ENCODE data around the gene HAPLN2. TPM values are rescaled to one million over a fixed set of nuclear protein-coding genes. Genes with fewer than 3 reads are reported as not detected.
A peak's percentile ranks its signal among the peaks of the same experiment; 100 is the strongest.
"Not testable (repeated sequence)": the region's sequence is repeated elsewhere in the genome, so short reads cannot be mapped to it uniquely, and the experiment has no call there.

Gene HAPLN2
- total and polyA plus RNA-seq, 12 donors: 0.17 to 3.1 (median 1.1) TPM; not detected in 4

DNA sequence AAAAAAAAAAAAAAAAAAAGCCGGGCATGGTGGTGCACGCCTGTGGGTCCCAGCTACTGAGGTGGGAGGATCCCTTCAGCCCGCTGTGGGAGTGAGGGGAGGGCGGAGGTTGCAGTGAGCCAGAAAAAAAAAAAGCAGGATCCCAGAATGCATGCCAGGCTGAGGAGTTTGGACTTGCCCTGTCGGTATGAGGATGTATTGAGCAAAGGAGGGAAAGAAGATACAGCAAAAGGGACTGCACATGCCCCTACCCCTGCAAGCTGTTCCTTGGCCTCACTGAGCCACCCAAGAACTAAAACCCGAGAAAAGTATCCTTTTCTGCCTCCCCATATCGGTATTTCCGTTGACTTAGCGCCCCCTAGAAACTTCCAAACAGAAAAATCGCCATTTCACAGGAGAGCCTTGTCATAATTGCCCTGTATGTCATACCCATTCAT lies 16.6 kb upstream of the HAPLN2 start:
- no peak for TF ChIP-seq POLR2A (IDR thresholded peaks at IDR 0.05)
- TF ChIP-seq, protein P1, sequence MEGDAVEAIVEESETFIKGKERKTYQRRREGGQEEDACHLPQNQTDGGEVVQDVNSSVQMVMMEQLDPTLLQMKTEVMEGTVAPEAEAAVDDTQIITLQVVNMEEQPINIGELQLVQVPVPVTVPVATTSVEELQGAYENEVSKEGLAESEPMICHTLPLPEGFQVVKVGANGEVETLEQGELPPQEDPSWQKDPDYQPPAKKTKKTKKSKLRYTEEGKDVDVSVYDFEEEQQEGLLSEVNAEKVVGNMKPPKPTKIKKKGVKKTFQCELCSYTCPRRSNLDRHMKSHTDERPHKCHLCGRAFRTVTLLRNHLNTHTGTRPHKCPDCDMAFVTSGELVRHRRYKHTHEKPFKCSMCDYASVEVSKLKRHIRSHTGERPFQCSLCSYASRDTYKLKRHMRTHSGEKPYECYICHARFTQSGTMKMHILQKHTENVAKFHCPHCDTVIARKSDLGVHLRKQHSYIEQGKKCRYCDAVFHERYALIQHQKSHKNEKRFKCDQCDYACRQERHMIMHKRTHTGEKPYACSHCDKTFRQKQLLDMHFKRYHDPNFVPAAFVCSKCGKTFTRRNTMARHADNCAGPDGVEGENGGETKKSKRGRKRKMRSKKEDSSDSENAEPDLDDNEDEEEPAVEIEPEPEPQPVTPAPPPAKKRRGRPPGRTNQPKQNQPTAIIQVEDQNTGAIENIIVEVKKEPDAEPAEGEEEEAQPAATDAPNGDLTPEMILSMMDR (IDR thresholded peaks at IDR 0.05): peak in 3 of 6 experiments; percentile 11 to 27 (median 25)
- no peak for DNase-seq
- Histone ChIP-seq H3K27ac (no peak overlapping the region), H3K27me3 (no peaks in the 10 kb centered on the region), H3K9me3 (replicated peaks in 1 of 3) (no peaks in the 10 kb centered on the region), H3K4me1 (replicated peaks in 1 of 2) (peaks cover 6 to 16% of the 10 kb centered on the region in 2 donors), H3K4me3 (no peak overlapping the region), H3K36me3 (replicated peaks in 1 of 2) (peaks cover 0 to 10% of the 10 kb centered on the region in 2 donors)
- intact Hi-C loops (cut with DNase I): no loop called here
- 33 to 42% (median 37%) methylated on average over 10 of the region's 10 CpGs for WGBS, 4 donors

DNA sequence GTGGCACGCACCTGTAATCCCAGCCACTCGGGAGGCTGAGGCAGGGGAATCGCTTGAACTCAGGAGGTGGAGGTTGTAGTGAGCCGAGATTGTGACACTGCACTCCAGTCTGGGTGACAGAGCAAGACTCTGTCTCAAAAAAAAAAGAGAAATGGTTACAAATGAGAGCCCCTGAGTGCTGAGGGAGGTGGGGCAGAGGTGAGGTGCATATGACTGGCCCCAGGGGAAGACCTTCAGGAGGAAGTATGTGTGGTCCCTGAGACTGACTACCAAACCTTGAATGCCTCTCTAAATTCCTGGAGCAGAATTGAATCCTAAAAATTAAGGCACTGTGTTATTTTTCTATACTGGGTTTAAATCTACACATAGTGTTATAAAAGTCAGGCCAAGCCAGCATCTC lies 11.9 kb upstream of the HAPLN2 start:
- H3K27ac ChIP-seq; H3K9me3 ChIP-seq (replicated peaks in 1 of 3); intact Hi-C loops (cut with DNase I); H3K36me3 ChIP-seq (replicated peaks in 1 of 2); H3K4me3 ChIP-seq; H3K4me1 ChIP-seq (replicated peaks in 1 of 2); DNase-seq: not testable (repeated sequence)
- H3K27me3 ChIP-seq: peaks cover 10% of the 10 kb centered on the region
- 63 to 85% (median 72%) methylated on average over 4 of the region's 4 CpGs for WGBS, 4 donors

DNA sequence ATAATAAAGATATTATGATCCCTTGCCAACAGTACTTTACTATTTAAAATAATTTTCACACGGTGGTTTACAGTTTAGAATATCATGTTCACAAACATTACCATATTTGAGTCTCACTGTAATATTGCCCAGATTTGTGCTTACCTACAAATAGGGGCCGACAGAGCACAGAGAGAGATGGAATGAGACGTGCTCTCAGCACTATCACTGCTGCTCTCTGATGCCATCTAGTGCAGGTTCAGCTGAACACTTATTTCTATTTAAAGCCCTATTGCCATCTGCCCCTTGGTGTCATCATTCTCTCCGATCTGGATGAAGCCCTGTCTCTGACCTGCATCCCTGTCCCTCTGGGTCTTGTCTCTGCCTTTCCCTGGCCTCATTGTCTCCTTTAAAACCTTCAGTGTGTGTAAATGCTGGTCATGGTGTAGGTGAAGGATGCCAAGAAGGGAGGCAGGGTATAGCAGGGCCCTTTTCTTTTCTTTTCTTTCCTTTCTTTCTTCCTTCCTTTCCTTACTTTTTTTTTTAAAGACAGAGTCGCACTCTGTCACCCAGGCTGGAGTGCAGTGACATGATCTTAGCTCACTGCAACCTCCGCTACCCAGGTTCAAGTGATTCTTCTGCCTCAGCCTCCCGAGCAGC lies 11.1 kb upstream of the HAPLN2 start:
- intact Hi-C loops (cut with DNase I): no loop called here
- no peak for TF ChIP-seq POLR2A (IDR thresholded peaks at IDR 0.05)
- TF ChIP-seq, protein P1 (IDR thresholded peaks at IDR 0.05): peak; percentile 68 to 92 (median 82)
- H3K9me3 ChIP-seq (replicated peaks in 1 of 3): no peaks in the 10 kb centered on the region
- no peak overlapping the region for H3K27ac ChIP-seq
- peaks cover 10% of the 10 kb centered on the region for H3K27me3 ChIP-seq
- peak; percentile 62 to 83 (median 70) for DNase-seq
- 28 to 29% (median 28%) methylated on average over 7 of the region's 7 CpGs for WGBS, 4 donors
- H3K4me3 ChIP-seq: no peak overlapping the region
- H3K4me1 ChIP-seq (replicated peaks in 1 of 2): no peaks in the 10 kb centered on the region
- no peaks in the 10 kb centered on the region for H3K36me3 ChIP-seq (replicated peaks in 1 of 2)

DNA sequence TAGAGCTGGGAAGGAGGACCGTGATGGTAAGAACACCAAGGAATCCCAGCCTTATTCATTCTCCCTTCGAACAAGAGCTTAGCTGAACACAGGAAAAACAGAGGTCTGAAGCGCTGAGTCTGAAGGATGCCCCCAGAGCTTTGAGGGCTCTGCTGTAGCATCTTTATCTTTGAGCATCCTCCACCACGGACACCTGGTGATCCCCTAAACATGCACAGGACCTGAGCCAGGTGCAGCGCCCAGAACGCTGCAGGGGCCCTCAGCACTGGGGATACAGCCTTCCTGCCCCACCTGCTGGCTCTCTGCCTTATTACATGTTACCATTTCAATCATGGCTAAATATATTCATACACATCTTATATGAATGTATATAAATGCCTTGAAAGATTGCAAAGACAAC lies 10.2 kb upstream of the HAPLN2 start:
- peaks cover 10% of the 10 kb centered on the region for H3K27me3 ChIP-seq
- no peak for DNase-seq
- no peak overlapping the region for H3K27ac ChIP-seq
- TF ChIP-seq, protein P1 (IDR thresholded peaks at IDR 0.05): peak in 4 of 6 experiments; percentile 16 to 38 (median 30)
- TF ChIP-seq POLR2A (IDR thresholded peaks at IDR 0.05): no peak
- WGBS, 4 donors: 27 to 52% (median 37%) methylated on average over 6 of the region's 6 CpGs
- H3K4me3 ChIP-seq: no peak overlapping the region
- no peaks in the 10 kb centered on the region for H3K36me3 ChIP-seq (replicated peaks in 1 of 2)
- H3K4me1 ChIP-seq (replicated peaks in 1 of 2): no peaks in the 10 kb centered on the region
- intact Hi-C loops (cut with DNase I): no loop called here
- H3K9me3 ChIP-seq (replicated peaks in 1 of 3): no peaks in the 10 kb centered on the region

DNA sequence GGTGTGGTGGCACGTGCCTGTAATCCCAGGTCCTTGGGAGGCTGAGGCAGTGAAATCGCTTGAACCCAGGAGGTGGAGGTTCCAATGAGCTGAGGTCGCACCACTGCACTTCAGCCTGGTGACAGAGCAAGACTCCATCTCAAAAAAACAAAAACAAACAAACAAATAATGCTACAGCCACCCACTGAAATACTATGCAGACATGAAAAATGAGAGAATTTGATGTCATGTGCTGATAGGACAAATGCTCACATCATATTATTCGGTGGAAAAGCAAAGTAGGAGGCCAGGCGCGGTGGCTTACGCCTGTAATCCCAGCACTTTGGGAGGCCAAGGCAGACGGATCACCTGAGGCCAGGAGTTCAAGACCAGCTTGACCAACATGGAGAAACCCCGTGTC lies 9.1 kb upstream of the HAPLN2 start:
- 76 to 85% (median 80%) methylated on average over 9 of the region's 9 CpGs for WGBS, 4 donors
- intact Hi-C loops (cut with DNase I): loop anchor here in 1 of 2 donors (5.0 to 10.0 kb wide), 2 partner anchors 158 to 225 kb away; no protein-coding TSS in a partner anchor

More for the DNA sequence above, 9.1 kb upstream of the HAPLN2 start:
- H3K9me3 ChIP-seq (replicated peaks in 1 of 3); H3K4me3 ChIP-seq; H3K4me1 ChIP-seq (replicated peaks in 1 of 2); H3K27ac ChIP-seq; DNase-seq; H3K36me3 ChIP-seq (replicated peaks in 1 of 2): not testable (repeated sequence)
- peaks cover 10% of the 10 kb centered on the region for H3K27me3 ChIP-seq

All from adrenal gland (tissue), 12 donors.